Neutrophil (primary cell): ENCODE data around the gene LRMDA.

ENCODE experiments used
- H3K27ac ChIP-seq: fragments of 200-600 bp; sonication (generic); 2 replicates; pipeline ENCODE4 v1.5.1; 2016; ENCODE audit warnings: mild to moderate bottlenecking, moderate library complexity
- H3K27me3 ChIP-seq: fragments of 200-600 bp; sonication (generic); 2 replicates; pipeline ENCODE4 v1.6.0; 2016; ENCODE audit warnings: mild to moderate bottlenecking
- H3K36me3 ChIP-seq: fragments of 200-600 bp; sonication (generic); 2 replicates; pipeline ENCODE4 v1.5.1; 2017
- H3K4me1 ChIP-seq, 2 experiments: fragments of 200-600 bp in 1 of 2; sonication (generic) in 1 of 2; 1 replicate in 1 of 2; 2 replicates in 1 of 2; pipeline versions ENCODE4 v1.5.1 to v1.6.1; 2013 to 2016; ENCODE audit warnings: low read depth in 1 of 2, low read length in 1 of 2, mild to moderate bottlenecking in 1 of 2, moderate library complexity in 1 of 2; ENCODE audit not compliant: control insufficient read depth in 1 of 2, insufficient read depth in 1 of 2
- H3K4me3 ChIP-seq, 2 experiments: fragments of 200-600 bp in 1 of 2; sonication (generic) in 1 of 2; 1 replicate in 1 of 2; 2 replicates in 1 of 2; pipeline ENCODE4 v1.5.1; 2013 to 2016; ENCODE audit warnings: low read depth in 1 of 2, low read length in 1 of 2, mild to moderate bottlenecking in 1 of 2, moderate library complexity in 1 of 2
- H3K9me3 ChIP-seq: fragments of 200-600 bp; sonication (generic); 2 replicates; pipeline ENCODE4 v1.5.1; 2016
- CTCF ChIP-seq: fragments of 200-600 bp; sonication (generic); IDR thresholded peaks from 2 replicates; pipeline ENCODE4 v1.5.1; 2016; ENCODE audit warnings: antibody characterized with exemption

Gene LRMDA

GRCh38 chr10:76017026-76017732 is 585.8 kb downstream of the LRMDA start:
- Histone ChIP-seq H3K9me3 (no peaks in the 10 kb centered on the region), H3K27me3 (no peaks in the 10 kb centered on the region), H3K27ac (no peak overlapping the region), H3K4me1 (no peaks in the 10 kb centered on the region), H3K4me3 (no peak overlapping the region), H3K36me3 (no peaks in the 10 kb centered on the region)
- TF ChIP-seq CTCF, result no peak

GRCh38 chr10:76017733-76018433 is 586.5 kb downstream of the LRMDA start:
- no peaks in the 10 kb centered on the region for H3K9me3 ChIP-seq
- H3K27me3 ChIP-seq, result no peaks in the 10 kb centered on the region
- no peak for TF ChIP-seq CTCF
- no peaks in the 10 kb centered on the region for H3K4me1 ChIP-seq
- no peak overlapping the region for H3K27ac ChIP-seq
- no peaks in the 10 kb centered on the region for H3K36me3 ChIP-seq
- no peak overlapping the region for H3K4me3 ChIP-seq

- H3K27ac ChIP-seq, result no peak overlapping the region
- no peaks in the 10 kb centered on the region for H3K4me1 ChIP-seq
- H3K9me3 ChIP-seq, result no peaks in the 10 kb centered on the region
- no peak for TF ChIP-seq CTCF
- no peaks in the 10 kb centered on the region for H3K27me3 ChIP-seq
- no peaks in the 10 kb centered on the region for H3K36me3 ChIP-seq
- H3K4me3 ChIP-seq, result no peak overlapping the region
These were observed 589.2 kb downstream of the LRMDA start for GRCh38 chr10:76020630-76021029.

GRCh38 chr10:76021398-76021797 is 590.0 kb downstream of the LRMDA start:
- Histone ChIP-seq H3K36me3 (no peaks in the 10 kb centered on the region), H3K27me3 (no peaks in the 10 kb centered on the region), H3K4me1 (no peaks in the 10 kb centered on the region), H3K9me3 (no peaks in the 10 kb centered on the region), H3K27ac (no peak overlapping the region), H3K4me3 (no peak overlapping the region)
- TF ChIP-seq CTCF, result no peak

GRCh38 chr10:76022366-76022765 is 590.9 kb downstream of the LRMDA start:
- H3K27me3 ChIP-seq, result no peaks in the 10 kb centered on the region

More at GRCh38 chr10:76022366-76022765, 590.9 kb downstream of the LRMDA start:
- Histone ChIP-seq H3K36me3 (no peaks in the 10 kb centered on the region), H3K9me3 (no peaks in the 10 kb centered on the region), H3K4me1 (no peaks in the 10 kb centered on the region), H3K27ac (no peak overlapping the region), H3K4me3 (no peak overlapping the region)
- TF ChIP-seq CTCF, result no peak
